Measurements from ENCODE around the gene DNAJC27.

The DNAJC27 gene

GRCh38 chr2:24924732-24925131, 47.0 kb downstream of the DNAJC27 start:
- DNase-seq: no peak

DNA sequence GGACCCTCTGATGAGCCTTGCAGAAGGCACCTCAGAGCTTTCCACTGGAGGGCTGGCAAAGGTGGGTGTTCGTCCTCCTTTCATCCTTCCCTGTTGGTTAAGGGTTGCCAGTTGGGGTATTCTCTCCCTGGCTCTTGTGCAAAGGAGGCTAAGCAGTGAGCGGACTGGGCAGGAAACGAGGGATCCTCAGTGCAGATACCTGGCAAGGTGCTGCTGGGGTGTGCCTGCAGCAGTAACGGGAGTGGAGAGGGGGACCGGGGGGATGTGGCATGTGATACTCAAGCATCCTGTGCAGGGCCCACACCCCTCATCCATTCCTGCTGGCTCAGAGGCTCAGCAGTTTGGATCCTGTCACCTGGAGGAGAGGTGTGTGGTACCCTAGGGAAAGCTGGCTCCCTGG, 47.5 kb downstream of the DNAJC27 start:
- DNase-seq: no peak

GRCh38 chr2:24923106-24923505, 48.6 kb downstream of the DNAJC27 start:
- DNase-seq: no peak

GRCh38 chr2:24922556-24922955, 49.2 kb downstream of the DNAJC27 start:
- DNase-seq: no peak

DNA sequence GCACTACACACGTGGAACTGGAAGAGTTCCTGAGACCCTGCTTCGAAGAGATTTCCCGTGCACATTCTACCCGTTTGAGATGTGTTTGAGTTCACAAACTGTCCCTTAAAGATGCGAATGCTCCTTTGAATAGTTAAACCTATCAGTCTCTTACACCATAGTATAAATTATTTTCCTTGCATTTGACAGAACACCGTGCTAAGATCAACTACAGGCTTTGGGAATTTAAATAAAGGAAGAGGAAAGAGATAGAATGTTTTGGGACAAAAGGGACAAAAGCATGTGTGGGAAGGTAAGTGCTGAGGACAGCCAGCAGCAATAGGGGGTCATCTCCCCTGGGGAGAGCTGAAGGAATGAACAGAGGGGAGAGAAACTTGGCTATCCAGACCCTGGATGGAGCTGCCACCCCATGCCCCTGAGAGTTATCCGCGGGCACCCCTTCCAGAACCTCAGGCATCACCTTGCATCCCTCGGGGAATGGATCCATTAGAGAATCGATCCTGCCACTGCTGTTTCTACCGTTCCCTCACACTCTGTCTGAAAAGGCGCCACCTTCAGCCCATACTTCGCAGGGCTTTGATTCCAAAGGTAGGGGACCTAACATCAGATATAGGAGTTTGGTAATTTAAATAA, 50.8 kb downstream of the DNAJC27 start:
- DNase-seq: no peak

GRCh38 chr2:24920098-24920808, 51.5 kb downstream of the DNAJC27 start, which contains the start of gene ADCY3:
Gene ADCY3 (minus strand): TSS chr2:24920237. CDS start chr2:24918987, 1,250 bp downstream.
- no peak for DNase-seq

GRCh38 chr2:24919506-24920097, 52.2 kb downstream of the DNAJC27 start:
- no peak for DNase-seq

DNA sequence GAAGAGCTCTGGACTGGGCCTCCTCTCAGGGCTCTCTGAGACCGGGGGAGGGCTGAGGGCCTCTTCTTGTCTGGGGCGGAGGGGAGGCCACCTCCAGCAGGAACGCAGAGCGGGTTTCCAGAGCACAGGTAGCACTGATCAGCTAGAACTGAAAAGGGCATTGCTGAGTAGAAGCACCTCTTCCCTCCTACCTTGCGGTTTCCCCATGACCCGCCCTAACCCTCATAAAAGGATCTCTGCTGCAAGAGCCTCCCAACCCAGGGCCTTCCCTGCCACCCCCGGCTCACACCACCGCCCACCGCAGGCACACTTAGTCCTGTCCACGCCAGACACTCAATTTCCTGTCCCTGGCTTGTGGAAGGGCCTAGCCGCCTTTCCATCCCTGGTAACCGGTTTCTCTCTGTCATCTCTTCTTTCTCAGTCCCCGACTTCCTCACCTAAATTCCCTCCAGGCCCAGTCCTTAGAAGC, 52.7 kb downstream of the DNAJC27 start:
- DNase-seq: peak; percentile 30

DNA sequence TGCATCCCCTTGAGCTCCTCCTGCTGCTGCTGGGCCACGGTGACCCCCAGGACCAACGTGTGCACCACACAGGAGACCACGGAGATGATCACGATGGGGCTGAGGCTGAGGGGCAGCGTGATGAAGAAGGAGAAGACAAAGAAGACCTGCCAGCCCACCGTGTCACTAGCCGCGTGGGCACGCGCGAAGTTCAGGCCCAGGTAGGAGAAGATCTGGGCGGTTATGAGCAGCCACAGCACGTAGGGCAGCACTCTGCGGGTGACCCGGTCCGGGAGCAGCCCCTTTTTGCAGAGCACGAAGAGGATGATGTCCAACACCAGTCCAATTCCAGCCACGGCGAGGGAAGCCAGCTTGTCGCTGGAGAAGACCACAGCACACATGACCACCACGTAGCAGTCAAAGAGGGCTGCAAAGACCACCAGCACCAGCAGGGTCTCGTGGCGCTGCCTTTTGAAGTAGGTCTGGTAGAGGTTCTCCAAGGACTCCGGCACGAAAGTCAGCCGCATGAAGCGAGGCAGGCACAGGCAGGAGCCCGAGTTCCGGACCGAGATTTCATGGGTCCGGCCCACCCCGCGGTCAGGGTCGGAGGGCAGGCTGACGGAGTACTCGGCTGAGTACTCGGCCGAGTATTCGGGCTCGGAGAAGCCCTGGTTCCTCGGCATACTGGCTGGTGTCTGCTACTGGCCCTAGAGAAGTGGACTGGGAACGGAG, 53.3 kb downstream of the DNAJC27 start:
- no peak for DNase-seq

DNA sequence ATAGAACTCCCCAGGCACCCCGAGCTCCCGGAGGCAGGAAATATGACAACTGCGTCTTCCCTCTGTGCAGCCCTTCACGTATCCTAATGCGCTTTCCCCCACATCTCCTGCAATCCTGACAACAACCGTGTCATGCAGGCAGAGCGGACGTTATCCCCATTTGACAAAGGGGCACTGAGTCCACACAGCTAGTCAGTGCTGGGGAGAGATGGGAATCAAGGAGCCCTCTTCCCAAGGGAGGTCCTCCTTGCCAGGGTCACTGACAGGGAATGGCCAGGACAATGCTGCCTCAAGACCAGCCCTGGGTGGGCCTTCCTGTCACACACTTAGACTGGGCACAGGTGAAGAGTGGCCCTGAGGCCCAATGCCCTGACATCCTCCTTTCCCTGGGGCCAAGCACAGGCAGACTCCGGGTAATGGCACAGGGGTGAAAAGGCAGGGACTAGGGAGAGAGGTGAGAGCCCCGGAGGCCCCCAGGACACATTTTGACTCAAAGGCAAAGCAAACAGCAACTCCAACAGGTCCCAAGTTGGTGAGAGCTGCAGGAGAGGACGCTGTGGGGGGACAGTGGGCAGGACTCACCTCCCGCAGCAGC, 53.9 kb downstream of the DNAJC27 start:
- no peak for DNase-seq

DNA sequence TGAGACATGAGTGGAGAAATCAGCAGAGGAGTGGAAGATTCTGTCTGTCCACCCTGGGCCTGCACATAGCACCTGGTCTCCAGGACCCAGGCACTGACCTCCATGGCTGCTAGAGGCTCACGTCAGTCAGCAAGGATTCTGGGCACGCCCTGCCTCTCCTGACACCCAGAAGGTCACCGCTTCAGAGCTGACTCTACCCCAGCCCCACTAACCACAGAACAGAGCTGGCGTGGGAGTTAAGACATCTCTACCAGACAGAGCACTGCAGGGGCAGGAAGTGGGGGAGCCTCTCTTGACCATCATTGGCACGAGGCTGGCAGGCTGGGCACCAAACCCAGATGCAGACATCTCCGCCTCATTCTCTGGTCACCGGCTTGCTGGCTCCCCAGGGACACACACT, 54.7 kb downstream of the DNAJC27 start:
- DNase-seq: no peak

GRCh38 chr2:24915796-24916195, 56.0 kb downstream of the DNAJC27 start:
- DNase-seq: no peak

DNA sequence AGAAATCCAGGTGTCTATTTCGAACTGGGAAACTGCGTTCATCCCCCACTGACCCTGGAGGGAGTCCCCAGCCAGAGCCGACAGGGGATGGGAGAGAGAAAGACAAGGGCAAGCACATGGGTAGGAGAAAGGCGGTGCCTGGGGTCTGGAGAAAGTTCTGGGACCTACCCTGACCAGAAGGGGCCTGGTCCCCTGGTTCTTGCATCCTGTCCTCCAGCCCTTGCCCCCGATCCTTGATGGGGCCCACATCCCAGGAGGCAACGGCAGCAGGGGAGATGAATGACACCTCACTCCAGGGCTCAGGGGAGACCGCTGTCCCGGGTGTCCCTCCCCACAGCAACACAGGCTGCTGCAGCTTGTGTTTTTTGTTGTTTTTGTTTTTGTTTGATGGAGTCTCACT, 56.6 kb downstream of the DNAJC27 start:
- DNase-seq: no peak

DNA sequence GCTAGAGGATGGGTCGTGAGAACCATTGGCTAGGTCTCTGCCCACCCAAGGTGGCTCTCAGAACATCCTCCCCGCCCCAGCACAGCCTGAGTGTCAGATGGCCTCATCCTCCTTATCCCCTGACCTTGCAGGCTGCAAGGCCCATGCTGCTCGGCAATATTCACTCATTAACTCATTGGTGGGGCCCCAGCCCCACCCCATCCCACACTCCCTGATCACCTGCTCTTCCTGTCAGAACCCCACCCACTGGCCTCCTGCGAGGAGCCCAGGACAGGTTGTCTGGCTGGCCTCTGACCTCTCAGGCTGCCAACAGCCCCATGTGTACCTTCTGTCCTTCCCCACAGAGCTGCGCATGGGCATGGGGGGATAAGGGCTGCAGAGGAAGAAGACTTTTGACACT, 57.0 kb downstream of the DNAJC27 start:
- no peak for DNase-seq

- DNase-seq: no peak
These were observed 57.8 kb downstream of the DNAJC27 start for GRCh38 chr2:24913911-24914310.

DNA sequence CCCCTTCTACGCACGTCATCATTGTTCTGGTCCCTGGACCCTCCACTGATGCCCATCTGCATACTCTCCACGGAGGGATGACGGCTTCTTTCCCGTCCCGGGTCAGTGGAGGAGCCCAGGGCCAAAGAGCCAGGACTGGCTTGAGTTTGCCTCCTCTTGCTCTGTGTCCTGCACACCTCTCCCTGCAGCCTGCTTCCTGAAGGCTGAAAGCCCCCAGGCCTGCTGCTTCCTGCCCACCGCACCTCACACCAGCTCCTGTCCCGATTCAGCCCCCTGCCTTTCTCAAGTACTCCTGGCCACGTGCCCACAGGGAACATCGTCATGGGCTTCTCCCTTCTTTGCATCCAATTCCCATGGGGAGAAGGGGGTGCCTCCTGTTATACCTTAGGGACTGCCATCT, 58.8 kb downstream of the DNAJC27 start:
- DNase-seq: no peak

GRCh38 chr2:24912523-24912922, 59.2 kb downstream of the DNAJC27 start:
- no peak for DNase-seq

DNA sequence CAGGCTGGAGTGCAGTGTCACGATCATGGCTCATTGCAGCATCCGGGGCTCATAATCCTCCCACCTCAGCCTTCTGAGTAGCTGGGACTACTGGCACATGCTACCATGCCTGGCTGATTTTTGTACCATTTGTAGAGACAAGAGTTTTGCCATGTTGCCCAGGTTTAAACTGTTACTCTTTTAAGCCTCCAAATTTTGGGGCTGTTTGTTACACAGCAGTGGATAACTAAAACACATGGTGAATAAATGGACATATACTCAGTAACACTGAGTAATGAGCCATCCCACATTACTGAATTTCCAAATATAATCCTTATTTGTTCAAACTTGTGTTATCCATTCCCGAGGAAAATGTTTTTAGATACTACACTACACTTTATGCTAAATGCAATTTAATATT, 61.5 kb downstream of the DNAJC27 start:
- DNase-seq: no peak

- no peak for DNase-seq
These were observed 62.1 kb downstream of the DNAJC27 start for GRCh38 chr2:24909555-24910177.

- DNase-seq: no peak
These were observed 63.3 kb downstream of the DNAJC27 start for GRCh38 chr2:24908461-24908901.

GRCh38 chr2:24907116-24907515, 64.6 kb downstream of the DNAJC27 start:
- no peak for DNase-seq

- DNase-seq: no peak
These were observed 65.3 kb downstream of the DNAJC27 start for GRCh38 chr2:24906466-24906865.
